Ecto neural progenitor cell (in vitro differentiated cells): ENCODE data around the gene OSBPL8.

Experiments
- DNase-seq: peaks from one replicate; pipeline ENCODE4 v3.0.0-alpha.2; 2018; ENCODE audit warnings: low spot score

Gene OSBPL8

GRCh38 chr12:76556368-76556767 is 3.2 kb downstream of the OSBPL8 start:
- DNase-seq: no peak

- no peak for DNase-seq
These were observed 3.8 kb downstream of the OSBPL8 start for GRCh38 chr12:76555797-76556196.

- no peak for DNase-seq
These were observed 4.3 kb downstream of the OSBPL8 start for GRCh38 chr12:76555231-76555767.

- no peak for DNase-seq
These were observed 5.0 kb downstream of the OSBPL8 start for GRCh38 chr12:76554405-76555230.

GRCh38 chr12:76552343-76552938 is 7.1 kb downstream of the OSBPL8 start:
- no peak for DNase-seq

- no peak for DNase-seq
These were observed 8.1 kb downstream of the OSBPL8 start for GRCh38 chr12:76551482-76551888.

GRCh38 chr12:76549131-76549530 is 10.4 kb downstream of the OSBPL8 start:
- no peak for DNase-seq

- DNase-seq: no peak
These were observed 11.2 kb downstream of the OSBPL8 start for GRCh38 chr12:76548222-76548837.

GRCh38 chr12:76547526-76547925 is 12.0 kb downstream of the OSBPL8 start:
- no peak for DNase-seq

- no peak for DNase-seq
These were observed 12.7 kb downstream of the OSBPL8 start for GRCh38 chr12:76546889-76547288.

GRCh38 chr12:76545486-76545885 is 14.1 kb downstream of the OSBPL8 start:
- no peak for DNase-seq

GRCh38 chr12:76544601-76545261 is 14.8 kb downstream of the OSBPL8 start:
- no peak for DNase-seq

- DNase-seq: no peak
These were observed 15.7 kb downstream of the OSBPL8 start for GRCh38 chr12:76543813-76544347.

GRCh38 chr12:76542908-76543307 is 16.7 kb downstream of the OSBPL8 start:
- no peak for DNase-seq

- DNase-seq: no peak
These were observed 19.8 kb downstream of the OSBPL8 start for GRCh38 chr12:76539727-76540126.

GRCh38 chr12:76537923-76538322 is 21.6 kb downstream of the OSBPL8 start:
- DNase-seq: no peak

GRCh38 chr12:76536546-76536945 is 23.0 kb downstream of the OSBPL8 start:
- DNase-seq: no peak

GRCh38 chr12:76535170-76535569 is 24.4 kb downstream of the OSBPL8 start:
- no peak for DNase-seq

GRCh38 chr12:76533331-76533730 is 26.2 kb downstream of the OSBPL8 start:
- no peak for DNase-seq

- no peak for DNase-seq
These were observed 27.1 kb downstream of the OSBPL8 start for GRCh38 chr12:76532520-76532919.

- no peak for DNase-seq
These were observed 28.5 kb downstream of the OSBPL8 start for GRCh38 chr12:76531056-76531455.

GRCh38 chr12:76530516-76530915 is 29.1 kb downstream of the OSBPL8 start:
- DNase-seq: no peak
